ENCODE data around the gene ZNF831. TPM values are rescaled to one million over a fixed set of nuclear protein-coding genes. Genes with fewer than 3 reads are reported as not detected.

Gene ZNF831
- total RNA-seq, 1 donor from 2014 or later: 1.4 TPM

GRCh38 chr20:59141818-59142581, 21.6 kb upstream of the ZNF831 start:
- no peak for DNase-seq (ENCODE audit: low spot score)

GRCh38 chr20:59143326-59143725, 20.3 kb upstream of the ZNF831 start:
- DNase-seq (ENCODE audit: low spot score): no peak

GRCh38 chr20:59144179-59144830, 19.3 kb upstream of the ZNF831 start:
- DNase-seq (ENCODE audit: low spot score): no peak

GRCh38 chr20:59144831-59145196, 18.8 kb upstream of the ZNF831 start:
- no peak for DNase-seq (ENCODE audit: low spot score)

- DNase-seq (ENCODE audit: low spot score): no peak
Measured at GRCh38 chr20:59145247-59145923, 18.2 kb upstream of the ZNF831 start.

- no peak for DNase-seq (ENCODE audit: low spot score)
Measured at GRCh38 chr20:59145924-59146779, 17.5 kb upstream of the ZNF831 start.

- DNase-seq (ENCODE audit: low spot score): no peak
Measured at GRCh38 chr20:59146780-59147565, 16.6 kb upstream of the ZNF831 start.

- no peak for DNase-seq (ENCODE audit: low spot score)
Measured at GRCh38 chr20:59147586-59147985, 16.0 kb upstream of the ZNF831 start.

- no peak for DNase-seq (ENCODE audit: low spot score)
Measured at GRCh38 chr20:59148701-59149493, 14.7 kb upstream of the ZNF831 start.

- DNase-seq (ENCODE audit: low spot score): peak; percentile 37
Measured at GRCh38 chr20:59149678-59150504, 13.7 kb upstream of the ZNF831 start.

GRCh38 chr20:59150821-59151251, 12.8 kb upstream of the ZNF831 start:
- no peak for DNase-seq (ENCODE audit: low spot score)

GRCh38 chr20:59151391-59151790, 12.2 kb upstream of the ZNF831 start:
- no peak for DNase-seq (ENCODE audit: low spot score)

GRCh38 chr20:59151820-59152219, 11.8 kb upstream of the ZNF831 start:
- no peak for DNase-seq (ENCODE audit: low spot score)

GRCh38 chr20:59152559-59153354, 10.9 kb upstream of the ZNF831 start:
- no peak for DNase-seq (ENCODE audit: low spot score)

- DNase-seq (ENCODE audit: low spot score): peak; percentile 42
Measured at GRCh38 chr20:59153355-59153681, 10.3 kb upstream of the ZNF831 start.

GRCh38 chr20:59153832-59154231, 9.8 kb upstream of the ZNF831 start:
- no peak for DNase-seq (ENCODE audit: low spot score)

- DNase-seq (ENCODE audit: low spot score): no peak
Measured at GRCh38 chr20:59154317-59155013, 9.2 kb upstream of the ZNF831 start.

GRCh38 chr20:59157064-59157463, 6.6 kb upstream of the ZNF831 start:
- no peak for DNase-seq (ENCODE audit: low spot score)
